GM12865 (cell line): ENCODE data around the gene DOK6.
A peak's percentile ranks its signal among the peaks of the same experiment; 100 is the strongest.

Source experiments
- DNase-seq: peaks from one replicate; pipeline ENCODE4 v3.0.0; 2010; ENCODE audit warnings: low read depth
- H3K4me3 ChIP-seq: 2 replicates; pipeline ENCODE4 v1.5.1; 2011; ENCODE audit warnings: mild to moderate bottlenecking, low read depth, low read length, control low read depth
- CTCF ChIP-seq: IDR thresholded peaks from 2 replicates; pipeline ENCODE4 v1.5.1; 2011; ENCODE audit warnings: low read length, control low read depth, low read depth, inconsistent platforms; ENCODE audit not compliant: insufficient read depth; ENCODE audit errors: missing control alignments

Gene DOK6

GRCh38 chr18:69889009-69889408 lies 488.3 kb downstream of the DOK6 start:
- H3K4me3 ChIP-seq = no peak overlapping the region

GRCh38 chr18:69890558-69890957 lies 489.9 kb downstream of the DOK6 start:
- no peak overlapping the region for H3K4me3 ChIP-seq
- no peak for TF ChIP-seq CTCF
- no peak for DNase-seq

More at GRCh38 chr18:69889009-69889408, 488.3 kb downstream of the DOK6 start:
- DNase-seq = peak; percentile 49
- no peak for TF ChIP-seq CTCF

GRCh38 chr18:69894467-69894866 lies 493.8 kb downstream of the DOK6 start:
- no peak overlapping the region for H3K4me3 ChIP-seq
- TF ChIP-seq CTCF = no peak
- DNase-seq = no peak

- DNase-seq = no peak
- H3K4me3 ChIP-seq = no peak overlapping the region
These were observed 494.7 kb downstream of the DOK6 start for GRCh38 chr18:69895066-69896047.

GRCh38 chr18:69897397-69898108 lies 496.9 kb downstream of the DOK6 start:
- DNase-seq = peak; percentile 9
- no peak overlapping the region for H3K4me3 ChIP-seq
- TF ChIP-seq CTCF = no peak

More at GRCh38 chr18:69895066-69896047, 494.7 kb downstream of the DOK6 start:
- no peak for TF ChIP-seq CTCF

GRCh38 chr18:69898241-69898861 lies 497.7 kb downstream of the DOK6 start:
- no peak for TF ChIP-seq CTCF
- H3K4me3 ChIP-seq = no peak overlapping the region
- peak; percentile 59 for DNase-seq
